ENCODE results near the gene SLIT3.

DNA sequence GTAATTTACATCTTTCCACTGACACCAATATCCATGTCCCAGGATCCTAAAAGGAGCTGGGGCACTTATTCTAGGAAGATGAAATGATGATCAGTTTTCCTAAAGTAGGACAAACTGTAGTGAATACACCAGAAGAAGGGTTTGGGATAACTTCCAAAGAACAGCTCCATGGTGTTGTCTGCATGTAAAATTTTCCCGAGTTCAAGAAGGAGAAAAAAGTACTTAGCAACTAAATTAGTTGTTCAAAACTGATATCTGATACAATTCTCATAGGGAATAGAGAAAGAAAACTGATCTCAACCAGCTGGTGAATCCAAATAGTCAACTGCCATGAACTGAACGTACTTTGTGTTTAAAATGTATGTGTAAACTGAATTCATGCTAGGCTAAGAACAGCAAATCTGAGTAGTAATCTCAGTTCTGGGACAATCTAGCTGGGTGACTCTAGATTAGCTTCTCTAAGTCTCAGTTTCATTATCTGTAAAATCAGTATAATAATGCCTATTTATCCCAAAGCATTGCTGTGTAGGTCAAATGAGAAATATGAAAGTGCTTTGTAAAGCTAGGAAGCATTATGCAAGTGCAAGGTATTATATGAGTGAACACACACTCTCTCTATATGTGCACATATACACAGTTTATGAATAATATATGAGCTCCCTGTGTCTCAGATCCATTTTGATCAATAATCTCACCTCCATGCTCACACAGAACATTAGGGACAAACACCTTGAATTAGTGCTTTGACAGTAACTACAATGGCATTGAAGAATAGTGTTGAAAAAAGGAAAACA lies 357.7 kb downstream of the SLIT3 start:
- TF ChIP-seq, protein P1, sequence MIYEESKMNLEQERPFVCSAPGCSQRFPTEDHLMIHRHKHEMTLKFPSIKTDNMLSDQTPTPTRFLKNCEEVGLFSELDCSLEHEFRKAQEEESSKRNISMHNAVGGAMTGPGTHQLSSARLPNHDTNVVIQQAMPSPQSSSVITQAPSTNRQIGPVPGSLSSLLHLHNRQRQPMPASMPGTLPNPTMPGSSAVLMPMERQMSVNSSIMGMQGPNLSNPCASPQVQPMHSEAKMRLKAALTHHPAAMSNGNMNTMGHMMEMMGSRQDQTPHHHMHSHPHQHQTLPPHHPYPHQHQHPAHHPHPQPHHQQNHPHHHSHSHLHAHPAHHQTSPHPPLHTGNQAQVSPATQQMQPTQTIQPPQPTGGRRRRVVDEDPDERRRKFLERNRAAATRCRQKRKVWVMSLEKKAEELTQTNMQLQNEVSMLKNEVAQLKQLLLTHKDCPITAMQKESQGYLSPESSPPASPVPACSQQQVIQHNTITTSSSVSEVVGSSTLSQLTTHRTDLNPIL (CRISPR knock-in tag; IDR thresholded peaks at IDR 0.05; ENCODE audit: low read depth) = no peak
- TF ChIP-seq PPARA (CRISPR knock-in tag; IDR thresholded peaks at IDR 0.05; ENCODE audit: borderline replicate concordance) (no peak), RARB (CRISPR knock-in tag; IDR thresholded peaks at IDR 0.05) (no peak), ESRRG (CRISPR knock-in tag; IDR thresholded peaks at IDR 0.05) (no peak), ZNF8 (CRISPR knock-in tag; IDR thresholded peaks at IDR 0.05) (no peak), ZFP30 (CRISPR knock-in tag; IDR thresholded peaks at IDR 0.05) (no peak), ARNTL (CRISPR knock-in tag; IDR thresholded peaks at IDR 0.05; ENCODE audit: borderline replicate concordance, low read depth) (no peak), ZFP3 (CRISPR knock-in tag; IDR thresholded peaks at IDR 0.05) (no peak)
- TF ChIP-seq, protein P2, sequence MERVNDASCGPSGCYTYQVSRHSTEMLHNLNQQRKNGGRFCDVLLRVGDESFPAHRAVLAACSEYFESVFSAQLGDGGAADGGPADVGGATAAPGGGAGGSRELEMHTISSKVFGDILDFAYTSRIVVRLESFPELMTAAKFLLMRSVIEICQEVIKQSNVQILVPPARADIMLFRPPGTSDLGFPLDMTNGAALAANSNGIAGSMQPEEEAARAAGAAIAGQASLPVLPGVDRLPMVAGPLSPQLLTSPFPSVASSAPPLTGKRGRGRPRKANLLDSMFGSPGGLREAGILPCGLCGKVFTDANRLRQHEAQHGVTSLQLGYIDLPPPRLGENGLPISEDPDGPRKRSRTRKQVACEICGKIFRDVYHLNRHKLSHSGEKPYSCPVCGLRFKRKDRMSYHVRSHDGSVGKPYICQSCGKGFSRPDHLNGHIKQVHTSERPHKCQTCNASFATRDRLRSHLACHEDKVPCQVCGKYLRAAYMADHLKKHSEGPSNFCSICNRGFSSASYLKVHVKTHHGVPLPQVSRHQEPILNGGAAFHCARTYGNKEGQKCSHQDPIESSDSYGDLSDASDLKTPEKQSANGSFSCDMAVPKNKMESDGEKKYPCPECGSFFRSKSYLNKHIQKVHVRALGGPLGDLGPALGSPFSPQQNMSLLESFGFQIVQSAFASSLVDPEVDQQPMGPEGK (CRISPR knock-in tag; IDR thresholded peaks at IDR 0.05; ENCODE audit: borderline replicate concordance) = no peak
- TF ChIP-seq, protein P3, sequence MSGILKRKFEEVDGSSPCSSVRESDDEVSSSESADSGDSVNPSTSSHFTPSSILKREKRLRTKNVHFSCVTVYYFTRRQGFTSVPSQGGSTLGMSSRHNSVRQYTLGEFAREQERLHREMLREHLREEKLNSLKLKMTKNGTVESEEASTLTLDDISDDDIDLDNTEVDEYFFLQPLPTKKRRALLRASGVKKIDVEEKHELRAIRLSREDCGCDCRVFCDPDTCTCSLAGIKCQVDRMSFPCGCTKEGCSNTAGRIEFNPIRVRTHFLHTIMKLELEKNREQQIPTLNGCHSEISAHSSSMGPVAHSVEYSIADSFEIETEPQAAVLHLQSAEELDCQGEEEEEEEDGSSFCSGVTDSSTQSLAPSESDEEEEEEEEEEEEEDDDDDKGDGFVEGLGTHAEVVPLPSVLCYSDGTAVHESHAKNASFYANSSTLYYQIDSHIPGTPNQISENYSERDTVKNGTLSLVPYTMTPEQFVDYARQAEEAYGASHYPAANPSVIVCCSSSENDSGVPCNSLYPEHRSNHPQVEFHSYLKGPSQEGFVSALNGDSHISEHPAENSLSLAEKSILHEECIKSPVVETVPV (CRISPR knock-in tag; IDR thresholded peaks at IDR 0.05) = no peak
- TF ChIP-seq, protein P4, sequence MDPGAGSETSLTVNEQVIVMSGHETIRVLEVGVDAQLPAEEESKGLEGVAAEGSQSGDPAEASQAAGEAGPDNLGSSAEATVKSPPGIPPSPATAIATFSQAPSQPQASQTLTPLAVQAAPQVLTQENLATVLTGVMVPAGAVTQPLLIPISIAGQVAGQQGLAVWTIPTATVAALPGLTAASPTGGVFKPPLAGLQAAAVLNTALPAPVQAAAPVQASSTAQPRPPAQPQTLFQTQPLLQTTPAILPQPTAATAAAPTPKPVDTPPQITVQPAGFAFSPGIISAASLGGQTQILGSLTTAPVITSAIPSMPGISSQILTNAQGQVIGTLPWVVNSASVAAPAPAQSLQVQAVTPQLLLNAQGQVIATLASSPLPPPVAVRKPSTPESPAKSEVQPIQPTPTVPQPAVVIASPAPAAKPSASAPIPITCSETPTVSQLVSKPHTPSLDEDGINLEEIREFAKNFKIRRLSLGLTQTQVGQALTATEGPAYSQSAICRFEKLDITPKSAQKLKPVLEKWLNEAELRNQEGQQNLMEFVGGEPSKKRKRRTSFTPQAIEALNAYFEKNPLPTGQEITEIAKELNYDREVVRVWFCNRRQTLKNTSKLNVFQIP (CRISPR knock-in tag; IDR thresholded peaks at IDR 0.05; ENCODE audit: borderline replicate concordance, low read depth) = no peak

All from SK-N-SH treated with all-trans-retinoic acid at 6 μM for 48 hours (cell line).